ENCODE data around the gene TRIM15. TPM values are rescaled to one million over a fixed set of nuclear protein-coding genes. Genes with fewer than 3 reads are reported as not detected.

Gene TRIM15
- total RNA-seq, 1 donor: not detected

- no peak for TF ChIP-seq CTCF (IDR thresholded peaks at IDR 0.05; ENCODE audit: extremely low read depth, low read depth, low read length)
- H3K4me1 ChIP-seq (ENCODE audit: insufficient read depth, low read length): peaks cover 35% of the 10 kb centered on the region
- H4K20me1 ChIP-seq (ENCODE audit: insufficient read depth, low read length): no peaks in the 10 kb centered on the region
- DNase-seq (ENCODE audit: insufficient read length, low spot score, missing footprints): no peak
- H3K27me3 ChIP-seq (ENCODE audit: insufficient read depth, low read length): peaks cover 15% of the 10 kb centered on the region
- no peak overlapping the region for H3K4me3 ChIP-seq (ENCODE audit: insufficient read depth, low read length)
- no peak overlapping the region for H3K27ac ChIP-seq (ENCODE audit: low read depth, low read length)
- no peaks in the 10 kb centered on the region for H3K9me3 ChIP-seq (ENCODE audit: low read depth, low read length)
- H3K36me3 ChIP-seq (ENCODE audit: insufficient read depth, low read length): no peaks in the 10 kb centered on the region
- H3K79me2 ChIP-seq (ENCODE audit: insufficient read depth, low read length): no peaks in the 10 kb centered on the region
- H3K4me2 ChIP-seq (ENCODE audit: insufficient read depth, low read length): no peak overlapping the region
- H2AFZ ChIP-seq (ENCODE audit: low read length): no peak overlapping the region
Measured at GRCh38 chr6:30151580-30151979, 11.8 kb upstream of the TRIM15 start.

GRCh38 chr6:30152016-30152673 is 11.2 kb upstream of the TRIM15 start:
- TF ChIP-seq CTCF (IDR thresholded peaks at IDR 0.05; ENCODE audit: extremely low read depth, low read depth, low read length): no peak
- Histone ChIP-seq H3K4me3 (ENCODE audit: insufficient read depth, low read length) (no peak overlapping the region), H3K4me1 (ENCODE audit: insufficient read depth, low read length) (peaks cover 36% of the 10 kb centered on the region), H3K79me2 (ENCODE audit: insufficient read depth, low read length) (no peaks in the 10 kb centered on the region), H3K4me2 (ENCODE audit: insufficient read depth, low read length) (no peak overlapping the region), H3K9me3 (ENCODE audit: low read depth, low read length) (no peaks in the 10 kb centered on the region), H4K20me1 (ENCODE audit: insufficient read depth, low read length) (no peaks in the 10 kb centered on the region), H3K36me3 (ENCODE audit: insufficient read depth, low read length) (no peaks in the 10 kb centered on the region), H3K27me3 (ENCODE audit: insufficient read depth, low read length) (peaks cover 12% of the 10 kb centered on the region), H3K27ac (ENCODE audit: low read depth, low read length) (no peak overlapping the region), H2AFZ (ENCODE audit: low read length) (no peak overlapping the region)
- DNase-seq (ENCODE audit: insufficient read length, low spot score, missing footprints): no peak

- no peak for DNase-seq (ENCODE audit: insufficient read length, low spot score, missing footprints)
- Histone ChIP-seq H3K79me2 (ENCODE audit: insufficient read depth, low read length) (no peaks in the 10 kb centered on the region), H3K27ac (ENCODE audit: low read depth, low read length) (no peak overlapping the region), H3K9me3 (ENCODE audit: low read depth, low read length) (no peaks in the 10 kb centered on the region), H3K4me3 (ENCODE audit: insufficient read depth, low read length) (no peak overlapping the region), H3K4me1 (ENCODE audit: insufficient read depth, low read length) (peaks cover 36% of the 10 kb centered on the region), H3K4me2 (ENCODE audit: insufficient read depth, low read length) (no peak overlapping the region), H3K36me3 (ENCODE audit: insufficient read depth, low read length) (no peaks in the 10 kb centered on the region), H3K27me3 (ENCODE audit: insufficient read depth, low read length) (peaks cover 4% of the 10 kb centered on the region), H2AFZ (ENCODE audit: low read length) (no peak overlapping the region), H4K20me1 (ENCODE audit: insufficient read depth, low read length) (no peaks in the 10 kb centered on the region)
- no peak for TF ChIP-seq CTCF (IDR thresholded peaks at IDR 0.05; ENCODE audit: extremely low read depth, low read depth, low read length)
Measured at GRCh38 chr6:30152910-30153610, 10.3 kb upstream of the TRIM15 start.

- H3K4me2 ChIP-seq (ENCODE audit: insufficient read depth, low read length): no peak overlapping the region
- H3K79me2 ChIP-seq (ENCODE audit: insufficient read depth, low read length): no peaks in the 10 kb centered on the region
- DNase-seq (ENCODE audit: insufficient read length, low spot score, missing footprints): no peak
- no peak overlapping the region for H3K4me3 ChIP-seq (ENCODE audit: insufficient read depth, low read length)
- H2AFZ ChIP-seq (ENCODE audit: low read length): no peak overlapping the region
- H3K36me3 ChIP-seq (ENCODE audit: insufficient read depth, low read length): no peaks in the 10 kb centered on the region
- no peaks in the 10 kb centered on the region for H3K27me3 ChIP-seq (ENCODE audit: insufficient read depth, low read length)
- no peaks in the 10 kb centered on the region for H4K20me1 ChIP-seq (ENCODE audit: insufficient read depth, low read length)
- H3K27ac ChIP-seq (ENCODE audit: low read depth, low read length): no peak overlapping the region
- peaks cover 36% of the 10 kb centered on the region for H3K4me1 ChIP-seq (ENCODE audit: insufficient read depth, low read length)
- H3K9me3 ChIP-seq (ENCODE audit: low read depth, low read length): no peaks in the 10 kb centered on the region
- no peak for TF ChIP-seq CTCF (IDR thresholded peaks at IDR 0.05; ENCODE audit: extremely low read depth, low read depth, low read length)
Measured at GRCh38 chr6:30154061-30154460, 9.3 kb upstream of the TRIM15 start.

Measured in osteoblast (primary cell).